ENCODE data around the gene TAX1BP3. TPM values are rescaled to one million over a fixed set of nuclear protein-coding genes. Genes with fewer than 3 reads are reported as not detected.

TAX1BP3 gene
- total RNA-seq, 4 donors from 2014 or later, result 69.8 to 141 (median 100) TPM

DNA sequence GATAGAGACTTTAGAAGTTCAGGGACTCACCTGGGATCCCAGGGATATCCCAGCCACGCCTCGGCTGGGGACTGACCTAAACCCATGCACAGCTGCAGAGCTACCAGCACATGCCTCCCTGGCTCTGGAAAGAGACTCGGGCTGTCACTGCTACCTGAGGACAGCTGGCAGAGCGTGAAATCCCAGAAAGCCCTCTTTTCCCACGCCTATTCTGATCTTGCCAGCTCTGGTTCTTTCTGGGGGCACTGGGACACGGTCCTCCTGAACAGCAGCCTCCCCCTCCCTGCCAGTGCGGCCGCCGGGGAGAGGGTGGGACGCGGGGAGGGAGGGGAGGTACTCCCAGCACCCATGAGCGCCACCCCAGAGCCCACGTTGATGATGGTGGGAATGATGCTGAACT lies 16.8 kb upstream of the TAX1BP3 start:
- DNase-seq (ENCODE audit: low spot score) (no peak), ATAC-seq (ENCODE audit: low FRiP score) (no peak)
- TF ChIP-seq, protein P1, sequence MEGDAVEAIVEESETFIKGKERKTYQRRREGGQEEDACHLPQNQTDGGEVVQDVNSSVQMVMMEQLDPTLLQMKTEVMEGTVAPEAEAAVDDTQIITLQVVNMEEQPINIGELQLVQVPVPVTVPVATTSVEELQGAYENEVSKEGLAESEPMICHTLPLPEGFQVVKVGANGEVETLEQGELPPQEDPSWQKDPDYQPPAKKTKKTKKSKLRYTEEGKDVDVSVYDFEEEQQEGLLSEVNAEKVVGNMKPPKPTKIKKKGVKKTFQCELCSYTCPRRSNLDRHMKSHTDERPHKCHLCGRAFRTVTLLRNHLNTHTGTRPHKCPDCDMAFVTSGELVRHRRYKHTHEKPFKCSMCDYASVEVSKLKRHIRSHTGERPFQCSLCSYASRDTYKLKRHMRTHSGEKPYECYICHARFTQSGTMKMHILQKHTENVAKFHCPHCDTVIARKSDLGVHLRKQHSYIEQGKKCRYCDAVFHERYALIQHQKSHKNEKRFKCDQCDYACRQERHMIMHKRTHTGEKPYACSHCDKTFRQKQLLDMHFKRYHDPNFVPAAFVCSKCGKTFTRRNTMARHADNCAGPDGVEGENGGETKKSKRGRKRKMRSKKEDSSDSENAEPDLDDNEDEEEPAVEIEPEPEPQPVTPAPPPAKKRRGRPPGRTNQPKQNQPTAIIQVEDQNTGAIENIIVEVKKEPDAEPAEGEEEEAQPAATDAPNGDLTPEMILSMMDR (IDR thresholded peaks at IDR 0.05), result no peak

DNA sequence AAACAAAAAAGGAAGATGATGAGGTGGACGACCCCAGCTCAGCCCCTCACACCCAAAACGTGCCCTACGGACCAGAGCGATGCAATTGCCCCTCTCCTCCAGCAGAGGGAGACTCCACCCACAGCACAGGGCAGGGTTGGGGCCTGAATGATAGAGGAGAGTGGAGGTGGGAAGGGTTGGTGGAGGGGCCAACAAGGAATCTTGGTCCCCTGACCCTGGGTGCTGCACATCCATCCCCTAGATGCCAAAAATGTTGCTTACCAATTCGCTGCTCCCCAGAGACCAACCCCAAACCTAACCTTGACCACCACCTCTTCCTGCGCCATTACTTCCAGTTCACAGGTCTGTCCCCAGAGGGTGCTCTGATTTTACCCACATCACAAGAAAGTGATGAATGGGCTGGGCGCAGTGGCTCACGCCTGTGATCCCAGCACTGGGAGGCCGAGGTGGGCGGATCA lies 14.7 kb upstream of the TAX1BP3 start:
- TF ChIP-seq, protein P1 (IDR thresholded peaks at IDR 0.05), result peak in 1 of 3 donors; percentile 46
- ATAC-seq (ENCODE audit: low FRiP score), result no peak
- DNase-seq (ENCODE audit: low spot score), result no peak

DNA sequence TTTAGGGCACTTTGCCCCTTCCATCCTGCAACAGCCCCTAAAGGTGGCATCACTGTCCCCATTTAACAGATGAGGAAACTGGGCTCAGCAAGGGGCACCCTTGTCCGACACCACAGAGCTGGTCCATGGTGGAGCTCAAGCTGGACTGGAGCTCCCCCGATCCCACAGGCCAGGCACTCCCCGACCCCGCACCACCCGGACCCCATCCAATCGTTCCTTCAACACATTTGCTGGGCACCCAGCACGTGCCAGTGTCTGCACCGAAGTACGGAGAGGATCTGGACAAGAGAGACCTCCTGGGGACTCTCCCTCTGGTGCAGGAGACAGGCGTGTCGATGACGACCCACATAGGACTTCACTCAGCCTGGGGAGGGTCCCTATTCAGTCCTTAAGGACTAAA lies 13.7 kb upstream of the TAX1BP3 start:
- DNase-seq (ENCODE audit: low spot score), result no peak
- TF ChIP-seq, protein P1 (IDR thresholded peaks at IDR 0.05), result no peak
- no peak for ATAC-seq (ENCODE audit: low FRiP score)

DNA sequence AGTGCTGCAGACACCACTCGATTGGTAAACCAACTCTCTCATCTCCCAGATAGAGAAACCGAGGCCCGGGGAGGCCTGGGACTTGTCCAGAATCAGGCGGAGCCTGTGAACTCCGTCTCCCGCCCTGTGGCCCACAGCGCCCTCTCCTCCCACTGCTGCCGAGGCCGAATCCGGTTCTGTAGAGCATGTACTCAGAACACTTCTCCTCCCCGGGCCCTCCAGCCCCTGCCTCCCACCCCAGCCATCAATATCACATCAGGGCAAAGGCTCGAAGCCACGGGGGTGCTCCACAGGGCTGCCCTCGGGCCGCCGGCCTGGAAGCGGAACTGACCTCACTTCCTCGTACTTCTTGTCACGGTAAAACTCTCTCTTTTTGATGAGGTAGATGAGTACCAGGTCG lies 13.2 kb upstream of the TAX1BP3 start:
- no peak for ATAC-seq (ENCODE audit: low FRiP score)
- TF ChIP-seq, protein P1 (IDR thresholded peaks at IDR 0.05), result no peak
- no peak for DNase-seq (ENCODE audit: low spot score)

DNA sequence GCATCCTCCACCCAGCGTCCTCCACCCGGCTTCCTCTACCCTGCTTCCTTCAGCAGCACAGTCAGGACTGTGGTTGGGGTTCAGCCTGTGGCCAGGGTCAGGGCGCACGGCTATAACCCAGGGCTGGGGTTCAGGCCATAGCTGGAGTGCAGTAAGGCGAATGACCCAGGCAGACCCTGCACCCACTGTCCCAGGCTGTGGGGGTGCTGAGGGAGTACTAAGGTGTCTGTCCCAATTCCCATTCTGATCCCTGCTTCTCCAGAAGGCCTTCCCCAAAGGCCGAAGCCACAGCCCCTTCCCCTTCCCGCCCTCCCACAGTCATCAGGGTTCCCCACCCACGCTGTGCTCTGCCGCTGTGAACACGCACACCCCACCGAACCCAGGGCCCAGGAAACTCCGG lies 12.7 kb upstream of the TAX1BP3 start:
- TF ChIP-seq, protein P1 (IDR thresholded peaks at IDR 0.05), result no peak

DNA sequence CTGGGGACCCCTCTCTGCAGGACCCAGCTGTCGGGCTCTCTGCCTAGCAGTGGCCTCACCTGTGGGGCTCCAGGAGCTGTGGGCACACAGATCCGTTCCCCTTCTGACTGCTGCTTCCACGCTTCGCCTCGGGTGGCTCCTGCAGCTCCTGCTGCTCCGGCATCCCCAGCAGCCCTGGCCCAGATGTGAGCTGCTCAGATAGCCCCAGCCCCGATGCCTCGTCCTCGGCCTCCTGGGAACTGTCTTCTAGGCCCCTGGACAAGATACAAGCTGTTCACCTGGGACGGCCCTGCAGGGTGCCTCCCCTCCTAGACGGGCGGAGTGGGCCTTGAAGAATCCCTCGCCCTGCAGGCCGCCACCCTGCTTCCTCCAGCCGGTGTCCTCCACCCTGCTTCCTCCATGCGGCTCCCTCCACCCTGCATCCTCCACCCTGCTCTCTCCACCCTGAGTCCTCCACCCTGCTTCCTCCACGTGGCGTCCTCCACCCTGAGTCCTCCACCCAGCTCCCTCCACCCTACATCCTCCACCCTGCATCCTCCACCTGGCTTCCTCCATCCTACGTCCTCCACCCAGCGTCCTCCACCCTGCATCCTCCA lies 11.3 kb upstream of the TAX1BP3 start:
- ATAC-seq (ENCODE audit: low FRiP score) (no peak), DNase-seq (ENCODE audit: low spot score) (no peak)
- TF ChIP-seq, protein P1 (IDR thresholded peaks at IDR 0.05), result no peak

More for the DNA sequence above, 12.7 kb upstream of the TAX1BP3 start:
- DNase-seq (ENCODE audit: low spot score) (no peak), ATAC-seq (ENCODE audit: low FRiP score) (no peak)

DNA sequence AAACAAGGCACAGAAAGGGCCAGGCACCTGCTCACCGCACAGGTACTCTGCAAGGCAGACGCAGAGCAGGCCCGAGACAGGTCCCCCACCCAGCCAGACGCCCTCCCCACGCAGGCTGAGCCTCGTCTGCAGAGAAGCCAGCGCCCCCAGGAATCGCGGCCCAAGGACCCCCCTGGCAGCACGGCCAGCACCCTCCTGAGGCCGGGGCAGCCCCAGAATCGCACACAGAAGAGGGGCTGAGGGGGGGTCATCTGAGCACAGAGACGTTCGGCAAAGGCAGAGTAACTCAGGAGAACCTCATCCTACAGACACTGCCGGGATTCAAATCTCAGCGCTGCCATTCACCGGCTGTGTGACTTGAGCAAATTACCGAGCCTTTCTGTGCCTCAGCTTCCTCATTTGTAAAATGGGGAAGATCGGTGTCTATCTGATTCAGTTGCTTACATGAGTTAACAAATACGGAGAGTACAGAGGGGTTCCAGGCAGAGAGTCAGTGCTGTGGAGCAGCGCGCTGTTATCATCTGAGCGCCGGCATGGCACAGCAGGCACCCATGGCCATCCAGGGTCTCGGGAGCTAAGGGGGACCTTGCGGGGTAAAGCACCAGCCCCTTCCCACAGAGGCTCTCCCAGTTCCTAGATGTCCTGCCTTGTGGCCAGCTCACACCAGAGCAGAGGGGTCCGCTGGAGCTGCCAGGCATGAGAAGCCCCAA lies 10.6 kb upstream of the TAX1BP3 start:
- DNase-seq (ENCODE audit: low spot score) (no peak), ATAC-seq (ENCODE audit: low FRiP score) (no peak)
- TF ChIP-seq, protein P1 (IDR thresholded peaks at IDR 0.05), result no peak
